ENCODE measurements around the gene TRMT5.

- no peak for TF ChIP-seq CTCF (conservative IDR thresholded peaks at IDR 0.05 in 1 of 2, IDR thresholded peaks at IDR 0.05 in 1 of 2; ENCODE audit: low read depth in 1 of 2, low read length in 2 of 2)
- no peak for TF ChIP-seq EZH2 (IDR thresholded peaks at IDR 0.05; ENCODE audit: low read length, missing control alignments)
Measured at GRCh38 chr14:60935319-60935718, 45.6 kb downstream of the TRMT5 start.
